Measurements from ENCODE around the gene ACOX2. TPM values are rescaled to one million over a fixed set of nuclear protein-coding genes. Genes with fewer than 3 reads are reported as not detected.

ACOX2 gene
- polyA plus RNA-seq, 2 of the 4 experiments (the other 2 are of a cell fraction), result 4.8 to 23.2 TPM

- TF ChIP-seq SREBF2 (IDR thresholded peaks at IDR 0.05) (no peak), TP53 (CRISPR knock-in tag; IDR thresholded peaks at IDR 0.05) (no peak), MAFK (IDR thresholded peaks at IDR 0.05; ENCODE audit: partially characterized antibody) (no peak), KDM1A (IDR thresholded peaks at IDR 0.05; ENCODE audit: low read depth) (no peak), EHF (CRISPR knock-in tag; IDR thresholded peaks at IDR 0.05) (no peak), CEBPB (IDR thresholded peaks at IDR 0.05) (peak; percentile 79 to 95), ZNF302 (CRISPR knock-in tag; IDR thresholded peaks at IDR 0.05) (no peak), SMC3 (IDR thresholded peaks at IDR 0.05) (peak; percentile 23; the same call in 1 of the 3 replicates), E2F6 (IDR thresholded peaks at IDR 0.05; ENCODE audit: borderline replicate concordance, low read depth) (no peak)
Observed at GRCh38 chr3:58526515-58526957, 10.5 kb downstream of the ACOX2 start (continued).

GRCh38 chr3:58524326-58524888 is 12.6 kb downstream of the ACOX2 start:
- Histone ChIP-seq H3K4me1 (peaks cover 32% of the 10 kb centered on the region), H3K4me2 (no peak overlapping the region), H3K27ac (peak overlapping the region in 1 of 2 experiments; percentile 32; a peak in 2 of 6 replicates), H3K4me3 (no peak overlapping the region), H3K9me3 (no peaks in the 10 kb centered on the region)
- TF ChIP-seq CBX8 (IDR thresholded peaks at IDR 0.05), result no peak
- no peak for TF ChIP-seq MAX (IDR thresholded peaks at IDR 0.05)
- no peak for TF ChIP-seq TFCP2L1 (CRISPR knock-in tag; IDR thresholded peaks at IDR 0.05)
- FAIRE-seq (no peak), ATAC-seq (no peak), DNase-seq (ENCODE audit: low read depth in 1 of 2, low spot score in 1 of 2) (no peak)
- 89% methylated on average over 11 of the region's 11 CpGs for WGBS (ENCODE audit: missing lambda C conversion rate)
- ChIA-PET CTCF (interaction anchor here (0.8 to 3.8 kb wide), 4 partner anchors 11 to 32 kb away, joined by 3 to 20 read pairs (median 6); partner anchors contain the start of gene KCTD6), POLR2A (no interaction called here)

- WGBS (ENCODE audit: missing lambda C conversion rate), result 69% methylated on average over 5 of the region's 5 CpGs
- POLR2A ChIA-PET, result no interaction called here
- FAIRE-seq, result no peak
- H3K9me3 ChIP-seq, result no peaks in the 10 kb centered on the region
- no peak overlapping the region for H3K27ac ChIP-seq
- no peak overlapping the region for H3K4me2 ChIP-seq
- H3K4me1 ChIP-seq, result peaks cover 22% of the 10 kb centered on the region
- CTCF ChIA-PET, result interaction anchor here (1.0 to 3.8 kb wide), 3 partner anchors 9 to 30 kb away, joined by 3 to 20 read pairs (median 7); partner anchors contain the start of gene KCTD6
- TF ChIP-seq EP300 (IDR thresholded peaks at IDR 0.05), result no peak
- no peak for TF ChIP-seq HDAC2 (IDR thresholded peaks at IDR 0.05)
- no peak for TF ChIP-seq KDM1A (IDR thresholded peaks at IDR 0.05; ENCODE audit: low read depth)
- no peak for TF ChIP-seq MAZ (IDR thresholded peaks at IDR 0.05; ENCODE audit: borderline replicate concordance, low read depth, low read length)
- TF ChIP-seq HOXB13 (CRISPR knock-in tag; IDR thresholded peaks at IDR 0.05; ENCODE audit: low read depth), result no peak
- no peak for TF ChIP-seq POLR2AphosphoS2 (conservative IDR thresholded peaks at IDR 0.05; ENCODE audit: low read length)
- no peak for TF ChIP-seq REST (IDR thresholded peaks at IDR 0.05)
- no peak for TF ChIP-seq SMC3 (IDR thresholded peaks at IDR 0.05)
- TF ChIP-seq NR3C1 (IDR thresholded peaks at IDR 0.05), result no peak
- no peak for TF ChIP-seq RCOR1 (IDR thresholded peaks at IDR 0.05; ENCODE audit: low read depth, low read length)
- TF ChIP-seq NFE2L2 (conservative IDR thresholded peaks at IDR 0.05; ENCODE audit: low read length), result no peak
- no peak overlapping the region for H3K4me3 ChIP-seq
- no peak for DNase-seq (ENCODE audit: low read depth in 1 of 2, low spot score in 1 of 2)
- ATAC-seq, result no peak
Observed at GRCh38 chr3:58522759-58523425, 14.1 kb downstream of the ACOX2 start.
